Panc1 (cell line): Measurements from ENCODE around the gene AK8. TPM values are rescaled to one million over a fixed set of nuclear protein-coding genes. Genes with fewer than 3 reads are reported as not detected.
"Not testable (repeated sequence)": the region's sequence is repeated elsewhere in the genome, so short reads cannot be mapped to it uniquely, and the experiment has no call there.

Experiments used
- ATAC-seq: fragments of 200-7000 bp; cut with Tn5 transposase; 2 replicates; pipeline ENCODE4 v1.9.1; 2020; ENCODE audit warnings: mild to moderate bottlenecking, moderate library complexity
- BruUV-seq: library from RNA; stranded (reverse); fragments of 400-500 nt; replicated peaks from 2 replicates; lab custom pipeline; 2021; lab: Mats Ljungman, UMichigan
- CTCF ChIA-PET: fragments of 300-600 bp; sonication (Branson Sonifier 250); formaldehyde crosslinking; loops from one replicate; lab custom pipeline; 2022; ENCODE audit warnings: antibody characterized with exemption; lab: Charles Lee
- POLR2A ChIA-PET: fragments of 300-600 bp; sonication (Branson Sonifier 250); formaldehyde crosslinking; loops from one replicate; lab custom pipeline; 2022; ENCODE audit warnings: antibody characterized with exemption; lab: Charles Lee
- DNase-seq: peaks from one replicate; pipeline ENCODE4 v3.0.0-alpha.2; 2010; ENCODE audit warnings: low read depth, low spot score
- H3K27ac ChIP-seq: 2 replicates; pipeline ENCODE4 v1.5.1; 2011; ENCODE audit warnings: mild to moderate bottlenecking, low read length, inconsistent platforms
- H3K27me3 ChIP-seq: fragments of 200-500 bp; sonication (Bioruptor generic); 2 replicates; pipeline ENCODE4 v1.6.0; 2014; ENCODE audit warnings: low read length, inconsistent platforms; ENCODE audit not compliant: control insufficient read depth, insufficient read depth
- H3K36me3 ChIP-seq: fragments of 200-500 bp; sonication (Bioruptor generic); 2 replicates; pipeline ENCODE4 v1.5.1; 2014; ENCODE audit warnings: inconsistent platforms, mild to moderate bottlenecking, low read length, moderate library complexity; ENCODE audit not compliant: control insufficient read depth, insufficient read depth
- H3K4me1 ChIP-seq: 2 replicates; pipeline ENCODE4 v1.5.1; 2011; ENCODE audit warnings: inconsistent platforms, mild to moderate bottlenecking, low read length, moderate library complexity; ENCODE audit not compliant: control insufficient read depth, insufficient read depth
- H3K4me3 ChIP-seq, 2 experiments: 2 replicates each; pipeline ENCODE4 v1.5.1; 2011 to 2012; ENCODE audit warnings: low read depth in 2 of 2, low read length in 2 of 2, mild to moderate bottlenecking in 2 of 2, inconsistent platforms in 1 of 2, moderate library complexity in 1 of 2
- H3K9me3 ChIP-seq: fragments of 200-500 bp; sonication (Bioruptor generic); 2 replicates; pipeline ENCODE4 v1.5.1; 2014; ENCODE audit warnings: low read depth, mild to moderate bottlenecking, inconsistent platforms, low read length, moderate library complexity; ENCODE audit not compliant: control insufficient read depth, insufficient read depth
- CTCF ChIP-seq: fragments of 450-650 bp; IDR thresholded peaks from 2 replicates; pipeline ENCODE4 v1.5.1; 2017; ENCODE audit warnings: mild to moderate bottlenecking
- POLR2AphosphoS5 ChIP-seq: IDR thresholded peaks from 2 replicates; pipeline ENCODE4 v1.6.1; 2012; ENCODE audit warnings: mild to moderate bottlenecking, low read depth, low read length, moderate library complexity
- REST ChIP-seq, 2 experiments: IDR thresholded peaks; 2 replicates each; pipeline ENCODE4 v1.6.1; 2011 to 2012; ENCODE audit warnings: low read depth in 2 of 2, control low read depth in 1 of 2, low read length in 1 of 2, mild to moderate bottlenecking in 1 of 2, moderate library complexity in 1 of 2; ENCODE audit not compliant: insufficient read depth in 1 of 2
- SIN3A ChIP-seq: IDR thresholded peaks from 2 replicates; pipeline ENCODE4 v1.6.1; 2012; ENCODE audit warnings: low read depth, mild to moderate bottlenecking, low read length, moderate library complexity, borderline replicate concordance; ENCODE audit not compliant: insufficient read depth
- TCF7L2 ChIP-seq: IDR thresholded peaks from 2 replicates; pipeline ENCODE4 v1.6.1; 2011; ENCODE audit warnings: mild to moderate bottlenecking, low read depth, low read length, inconsistent platforms
- in situ Hi-C: cut with HindIII; loops from 2 replicates; pipeline ENCODE4 v1.10.0; 2016; ENCODE audit warnings: low sequenced_read_pairs, low pct_unique_long_range_greater_than_20kb
- intact Hi-C: fragments of 100-400 bp; cut with micrococcal nuclease; formaldehyde crosslinking; loops from one replicate; pipeline ENCODE4 v1.10.0; 2022; ENCODE audit not compliant: unreplicated experiment
- total RNA-seq: library from RNA; stranded (reverse); gene quantifications from one replicate; pipeline ENCODE4 v1.2.1, GENCODE V29; 2021; ENCODE audit not compliant: unreplicated experiment

AK8 gene
- total RNA-seq, 1 experiment from 2014 or later: 0.39 TPM

GRCh38 chr9:132721661-132722060 lies 156.4 kb downstream of the AK8 start:
- no peak overlapping the region for H3K27ac ChIP-seq
- no TSS peak for BruUV-seq
- no peak for DNase-seq
- TF ChIP-seq CTCF (no peak), SIN3A (no peak), REST (IDR thresholded peaks at IDR 0.05; ENCODE audit: insufficient read depth in 1 of 2, low read depth in 2 of 2, low read length in 1 of 2) (no peak), TCF7L2 (no peak), POLR2AphosphoS5 (no peak)
- ChIA-PET CTCF (no interaction called here), POLR2A (no interaction called here)
- ATAC-seq: no peak
- H3K36me3 ChIP-seq: no peaks in the 10 kb centered on the region
- no peak overlapping the region for H3K4me3 ChIP-seq
- H3K9me3 ChIP-seq: no peaks in the 10 kb centered on the region
- H3K4me1 ChIP-seq: no peaks in the 10 kb centered on the region
- no peaks in the 10 kb centered on the region for H3K27me3 ChIP-seq
- in situ Hi-C loops (no loop called here), intact Hi-C loops (no loop called here)

- H3K36me3 ChIP-seq, in situ Hi-C loops, ATAC-seq, H3K4me3 ChIP-seq, DNase-seq, POLR2A ChIA-PET, H3K4me1 ChIP-seq, H3K27ac ChIP-seq, intact Hi-C loops, H3K9me3 ChIP-seq, H3K27me3 ChIP-seq, BruUV-seq, CTCF ChIA-PET: not testable (repeated sequence)
These were observed 159.6 kb downstream of the AK8 start for GRCh38 chr9:132718381-132718928.

GRCh38 chr9:132717326-132717945 lies 160.6 kb downstream of the AK8 start:
- Histone ChIP-seq H3K9me3 (no peaks in the 10 kb centered on the region), H3K4me3 (no peak overlapping the region), H3K27me3 (no peaks in the 10 kb centered on the region), H3K27ac (no peak overlapping the region), H3K4me1 (no peaks in the 10 kb centered on the region), H3K36me3 (no peaks in the 10 kb centered on the region)
- ATAC-seq (no peak), DNase-seq (no peak)
- TF ChIP-seq TCF7L2: no peak
- no peak for TF ChIP-seq POLR2AphosphoS5
- no peak for TF ChIP-seq CTCF
- TF ChIP-seq REST (IDR thresholded peaks at IDR 0.05; ENCODE audit: insufficient read depth in 1 of 2, low read depth in 2 of 2, low read length in 1 of 2): no peak
- no peak for TF ChIP-seq SIN3A
- in situ Hi-C loops: no loop called here
- ChIA-PET CTCF (no interaction called here), POLR2A (no interaction called here)
- no TSS peak for BruUV-seq
- intact Hi-C loops: no loop called here
